ENCODE results near the gene FCN3.

Gene FCN3

DNA sequence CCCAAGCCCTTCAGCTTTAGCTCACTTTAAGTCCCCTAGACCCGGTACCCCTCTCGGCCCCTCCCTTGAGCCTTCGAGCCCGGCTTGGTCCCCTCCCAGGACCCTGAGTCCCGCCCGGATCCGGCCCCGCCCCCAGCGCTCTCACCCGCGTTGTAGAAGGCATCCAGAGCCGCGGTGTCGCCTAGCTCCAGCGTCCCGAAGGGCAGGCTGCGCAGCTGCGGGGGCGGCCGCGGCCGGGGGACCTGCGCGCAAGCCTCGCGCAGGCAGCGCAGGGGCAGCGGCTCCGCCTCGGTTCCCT lies 8.6 kb downstream of the FCN3 start:
- Mint-ChIP-seq H3K4me3 (peak overlapping the region; percentile 90 to 91), H3K27ac (peak overlapping the region in 1 of 2 donors; percentile 75), H3K4me1 (ENCODE audit: low read depth in 2 of 2) (peaks cover 13 to 29% of the 10 kb centered on the region in 2 donors), H3K36me3 (ENCODE audit: insufficient read depth) (peaks cover 8% of the 10 kb centered on the region), H3K27me3 (no peaks in the 10 kb centered on the region), H3K9me3 (no peaks in the 10 kb centered on the region)
- peak; percentile 51 to 67 (median 53) for DNase-seq
- peak; percentile 69 for ATAC-seq (replicated peaks)

DNA sequence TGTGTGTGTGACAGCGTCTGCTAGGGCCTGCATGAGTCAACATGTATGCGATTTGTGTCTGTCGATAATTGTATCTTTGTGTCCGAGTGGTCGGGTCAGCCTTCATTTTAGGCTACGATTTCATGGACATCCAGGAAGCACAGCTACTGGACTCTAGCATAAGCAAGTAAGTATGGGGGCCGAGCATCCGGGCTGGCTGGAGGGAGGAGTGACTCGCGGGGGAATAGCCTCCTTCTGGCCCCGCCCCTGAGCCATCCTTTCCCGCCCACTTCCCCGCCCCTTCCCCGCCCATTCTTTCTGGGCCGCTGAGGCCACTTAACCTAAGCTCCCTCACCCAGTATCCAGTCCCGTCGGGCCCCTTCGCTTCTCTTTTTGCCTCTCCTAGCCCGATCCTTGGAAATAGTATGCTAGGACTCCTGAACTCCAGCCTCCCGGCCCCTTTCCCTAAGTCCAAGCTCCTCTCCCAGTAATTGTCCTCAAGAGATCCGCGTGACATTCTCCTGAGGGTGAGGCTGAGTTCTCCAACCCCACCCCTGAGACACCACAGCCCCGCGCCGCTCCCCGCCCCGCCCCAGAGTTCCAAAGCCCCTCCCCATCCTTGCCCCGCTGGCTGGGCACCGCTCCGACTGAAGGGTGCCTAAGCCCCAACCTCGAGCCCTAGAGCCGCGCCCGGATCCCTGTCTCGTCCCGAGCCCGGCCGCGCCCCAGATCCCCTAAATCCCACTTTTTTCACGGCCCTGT lies 9.1 kb downstream of the FCN3 start:
- Mint-ChIP-seq H3K9me3 (no peaks in the 10 kb centered on the region), H3K27me3 (no peaks in the 10 kb centered on the region), H3K4me3 (peak overlapping the region; percentile 90 to 91), H3K4me1 (ENCODE audit: low read depth in 2 of 2) (peaks cover 13 to 32% of the 10 kb centered on the region in 2 donors), H3K27ac (peak overlapping the region in 1 of 2 donors; percentile 75), H3K36me3 (ENCODE audit: insufficient read depth) (peaks cover 8% of the 10 kb centered on the region)
- DNase-seq (peak; percentile 46 to 64 (median 54)), ATAC-seq (replicated peaks) (peak; percentile 67)

DNA sequence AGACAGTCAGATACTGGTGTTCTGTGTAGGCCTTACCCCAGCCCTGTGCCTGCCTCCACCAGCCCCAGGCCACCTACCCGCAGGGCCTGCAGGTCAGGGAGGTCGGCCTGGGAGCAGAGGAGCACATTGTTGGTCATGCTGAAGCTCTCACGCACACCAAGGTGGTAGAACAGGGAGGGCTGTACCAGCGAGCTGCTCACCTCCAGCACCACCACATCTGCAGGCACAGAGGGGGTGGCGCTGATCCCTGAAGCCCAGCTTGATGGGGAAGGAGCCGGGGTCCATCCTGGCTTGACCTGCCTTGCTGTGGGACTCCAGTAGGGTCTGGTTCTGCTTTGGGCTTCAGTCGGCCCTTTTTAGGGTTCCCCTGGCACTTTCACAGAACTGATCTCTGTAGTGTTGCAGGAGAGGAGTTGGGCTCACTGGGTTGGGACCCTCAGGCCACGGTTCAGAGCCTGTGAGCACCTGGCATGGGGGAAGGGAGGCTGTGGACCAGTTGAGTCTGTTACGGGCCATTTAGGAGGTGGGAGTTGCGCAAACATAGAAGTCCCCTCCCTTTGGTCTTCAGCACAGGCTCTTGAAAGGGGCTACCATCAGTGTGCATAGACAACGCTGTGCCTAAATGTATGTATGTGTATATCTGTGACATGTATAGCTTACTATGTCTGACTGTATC lies 9.8 kb downstream of the FCN3 start:
- no peak for DNase-seq
- H3K27ac Mint-ChIP-seq = peak overlapping the region; percentile 72 to 75
- no peak for ATAC-seq (replicated peaks)
- peak overlapping the region; percentile 90 to 91 for H3K4me3 Mint-ChIP-seq
- peaks cover 11% of the 10 kb centered on the region for H3K36me3 Mint-ChIP-seq (ENCODE audit: insufficient read depth)
- no peaks in the 10 kb centered on the region for H3K9me3 Mint-ChIP-seq
- H3K4me1 Mint-ChIP-seq (ENCODE audit: low read depth in 2 of 2) = peaks cover 19 to 38% of the 10 kb centered on the region in 2 donors
- H3K27me3 Mint-ChIP-seq = no peaks in the 10 kb centered on the region

DNA sequence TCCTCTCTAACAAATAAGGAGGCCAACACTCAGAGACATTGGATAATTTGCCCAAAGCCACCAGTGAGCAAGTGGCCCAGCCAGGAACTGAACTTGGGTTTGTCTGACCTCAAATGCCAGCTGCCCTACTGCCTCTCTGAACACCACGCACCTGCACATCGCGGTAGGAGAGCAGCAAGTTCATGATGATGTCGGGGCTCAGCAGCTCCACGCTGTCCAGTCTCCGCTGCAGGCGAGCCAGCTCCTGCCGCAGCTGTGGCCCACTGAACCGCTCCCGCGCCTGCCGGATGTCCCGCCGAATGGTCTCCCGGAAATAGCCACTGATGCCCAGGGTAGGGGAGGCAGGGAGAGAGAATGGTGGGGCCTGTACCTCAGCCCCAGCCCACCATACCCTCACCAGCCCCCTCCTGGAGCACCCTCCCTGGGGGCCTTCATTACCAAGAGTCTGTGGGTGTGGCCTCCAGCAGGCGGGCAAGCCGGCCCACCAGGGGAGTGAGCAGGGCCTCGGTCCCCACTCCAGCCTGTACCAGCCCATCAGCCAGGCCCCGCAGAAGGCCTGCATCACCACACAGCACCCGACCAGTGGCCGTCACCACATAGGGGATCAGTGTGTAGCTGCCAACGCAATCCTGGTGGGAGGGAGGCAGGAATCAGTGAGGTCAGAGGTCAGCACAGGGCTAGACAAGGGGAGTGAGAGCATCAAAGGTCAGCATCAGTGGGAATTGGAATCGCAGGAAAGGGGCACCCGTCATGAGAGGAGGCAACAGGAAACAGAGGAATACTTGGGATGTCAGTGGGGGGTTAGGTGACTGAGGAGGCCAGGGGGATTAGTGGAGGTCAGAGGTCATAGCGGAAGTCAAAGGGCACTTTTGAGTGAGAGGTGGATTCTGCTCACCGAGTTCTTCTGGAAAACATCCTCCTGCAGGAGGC lies 10.6 kb downstream of the FCN3 start:
- Mint-ChIP-seq H3K27me3 (no peaks in the 10 kb centered on the region), H3K4me3 (peak overlapping the region; percentile 35 to 51)
- ATAC-seq (replicated peaks) = no peak

DNA sequence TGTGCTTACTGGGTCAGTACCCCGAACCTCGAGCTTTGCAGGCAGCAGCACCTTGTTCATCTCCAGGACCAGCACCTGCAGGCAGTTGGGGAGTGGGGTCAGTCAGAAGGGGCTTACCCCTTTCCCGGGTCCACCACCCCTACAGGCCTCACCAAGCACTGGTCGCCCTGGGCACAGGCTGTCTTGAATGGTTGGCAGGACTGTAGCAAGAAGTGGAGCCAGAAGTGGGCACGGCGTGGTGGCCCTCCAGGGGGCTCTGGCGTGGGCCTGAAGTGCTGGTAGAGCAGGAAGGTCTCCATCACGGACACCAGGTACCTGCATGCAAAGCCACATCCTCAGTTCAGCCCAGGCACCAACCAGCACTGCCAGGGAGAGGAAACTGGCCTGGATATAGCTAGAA lies 13.1 kb downstream of the FCN3 start:
- Mint-ChIP-seq H3K36me3 (ENCODE audit: insufficient read depth) (peaks cover 25% of the 10 kb centered on the region), H3K27me3 (no peaks in the 10 kb centered on the region), H3K4me1 (ENCODE audit: low read depth in 2 of 2) (peaks cover 30 to 57% of the 10 kb centered on the region in 2 donors), H3K27ac (peak overlapping the region in 1 of 2 donors; percentile 41), H3K4me3 (peak overlapping the region; percentile 65 to 84), H3K9me3 (no peaks in the 10 kb centered on the region)
- ATAC-seq (replicated peaks) = no peak
- DNase-seq = no peak

More for the DNA sequence above, 10.6 kb downstream of the FCN3 start:
- DNase-seq = no peak
- Mint-ChIP-seq H3K36me3 (ENCODE audit: insufficient read depth) (peaks cover 14% of the 10 kb centered on the region), H3K9me3 (no peaks in the 10 kb centered on the region), H3K4me1 (ENCODE audit: low read depth in 2 of 2) (peaks cover 27 to 45% of the 10 kb centered on the region in 2 donors), H3K27ac (peak overlapping the region in 1 of 2 donors; percentile 72)

DNA sequence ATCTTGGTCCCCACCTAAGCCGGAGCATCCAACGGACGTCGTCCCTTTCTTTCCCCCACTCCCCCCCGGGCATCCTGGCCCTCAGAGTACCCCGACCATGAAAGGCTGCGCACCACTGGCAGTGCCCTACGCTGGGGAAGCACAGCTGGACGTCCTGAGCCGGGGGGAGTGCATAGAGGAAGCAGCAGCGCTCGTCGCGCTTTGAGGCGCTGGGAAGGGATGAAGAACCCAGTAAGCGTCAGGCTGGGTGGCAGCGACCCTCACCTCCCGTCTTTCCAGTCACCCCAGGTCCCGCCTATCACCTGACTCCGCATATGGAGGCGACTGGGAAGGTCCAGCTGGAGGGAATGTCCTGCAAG lies 13.6 kb downstream of the FCN3 start:
- peaks cover 25% of the 10 kb centered on the region for H3K36me3 Mint-ChIP-seq (ENCODE audit: insufficient read depth)
- H3K27me3 Mint-ChIP-seq = no peaks in the 10 kb centered on the region
- H3K9me3 Mint-ChIP-seq = no peaks in the 10 kb centered on the region
- peaks cover 30 to 62% of the 10 kb centered on the region in 2 donors for H3K4me1 Mint-ChIP-seq (ENCODE audit: low read depth in 2 of 2)
- ATAC-seq (replicated peaks) (no peak), DNase-seq (no peak)
- peak overlapping the region; percentile 65 to 84 for H3K4me3 Mint-ChIP-seq
- no peak overlapping the region for H3K27ac Mint-ChIP-seq

DNA sequence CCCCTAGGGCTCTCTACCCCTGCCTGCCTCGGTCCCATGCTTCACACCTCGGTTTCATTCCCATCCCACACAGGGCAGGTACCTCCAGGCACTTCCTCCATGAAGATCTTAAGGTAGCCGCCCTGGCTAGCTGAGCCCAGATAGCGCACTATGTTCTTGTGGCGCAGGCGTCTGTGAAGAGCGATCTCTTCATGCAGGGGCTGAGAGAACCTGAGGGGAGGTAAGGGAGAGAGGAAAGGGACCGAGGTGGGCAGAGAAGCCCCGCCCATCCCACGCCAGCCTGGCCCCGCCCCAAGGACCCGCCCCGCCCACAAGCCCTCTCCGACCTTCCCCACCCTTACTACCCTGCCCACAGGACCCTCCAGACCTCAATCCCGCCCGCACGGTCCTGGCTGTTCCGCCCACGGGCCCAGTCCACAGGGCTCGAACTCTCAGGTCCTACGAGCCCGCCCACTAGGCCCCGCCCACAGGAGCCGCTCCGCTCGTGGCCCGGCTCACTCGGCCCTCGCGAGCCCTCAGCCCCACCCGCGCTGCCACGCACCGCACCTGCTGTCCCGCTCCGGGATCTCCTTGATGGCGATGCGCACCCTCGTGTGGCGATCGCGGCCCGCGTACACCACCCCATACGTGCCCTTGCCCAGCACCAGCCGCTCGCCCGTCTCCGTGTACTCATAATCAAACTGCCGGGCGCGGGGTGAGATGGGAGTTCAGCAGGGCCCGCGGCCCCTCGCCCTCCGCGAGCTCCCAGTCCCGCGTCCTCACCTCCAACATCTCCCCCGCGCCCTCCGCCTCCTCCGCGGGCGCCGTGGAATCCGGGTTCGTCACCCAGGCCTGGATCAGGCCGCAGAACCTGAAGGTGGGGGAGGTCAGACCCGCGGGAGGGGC lies 14.2 kb downstream of the FCN3 start:
- no peaks in the 10 kb centered on the region for H3K9me3 Mint-ChIP-seq
- peak; percentile 15 for ATAC-seq (replicated peaks)

DNA sequence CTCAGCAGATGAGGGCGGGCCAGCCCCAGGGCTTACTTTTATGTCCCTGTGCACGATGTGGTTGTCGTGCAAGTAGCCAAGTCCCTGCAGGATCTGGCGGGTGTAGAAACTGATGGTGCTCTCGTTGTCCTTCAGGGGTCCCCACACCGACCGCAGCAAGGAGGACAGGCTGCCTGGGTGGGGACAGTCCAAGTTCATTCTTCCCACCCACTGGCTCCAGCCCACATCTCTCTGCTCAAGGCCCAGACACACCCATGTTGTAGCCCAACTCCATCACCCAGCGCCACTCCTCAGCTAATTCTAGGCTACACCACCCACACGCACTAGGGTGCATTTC lies 14.8 kb downstream of the FCN3 start:
- DNase-seq (no peak), ATAC-seq (replicated peaks) (no peak)
- Mint-ChIP-seq H3K9me3 (no peaks in the 10 kb centered on the region), H3K4me3 (peak overlapping the region; percentile 65 to 84), H3K36me3 (ENCODE audit: insufficient read depth) (peaks cover 28% of the 10 kb centered on the region), H3K27me3 (no peaks in the 10 kb centered on the region), H3K27ac (peak overlapping the region in 1 of 2 donors; percentile 74), H3K4me1 (ENCODE audit: low read depth in 2 of 2) (peaks cover 24 to 61% of the 10 kb centered on the region in 2 donors)

More for the DNA sequence above, 14.2 kb downstream of the FCN3 start:
- H3K36me3 Mint-ChIP-seq (ENCODE audit: insufficient read depth) = peaks cover 24% of the 10 kb centered on the region
- peaks cover 27 to 64% of the 10 kb centered on the region in 2 donors for H3K4me1 Mint-ChIP-seq (ENCODE audit: low read depth in 2 of 2)
- peak in 2 of 3 experiments; percentile 44 to 45 for DNase-seq
- peak overlapping the region; percentile 57 to 74 for H3K27ac Mint-ChIP-seq
- H3K27me3 Mint-ChIP-seq = no peaks in the 10 kb centered on the region
- H3K4me3 Mint-ChIP-seq = peak overlapping the region; percentile 65 to 84

DNA sequence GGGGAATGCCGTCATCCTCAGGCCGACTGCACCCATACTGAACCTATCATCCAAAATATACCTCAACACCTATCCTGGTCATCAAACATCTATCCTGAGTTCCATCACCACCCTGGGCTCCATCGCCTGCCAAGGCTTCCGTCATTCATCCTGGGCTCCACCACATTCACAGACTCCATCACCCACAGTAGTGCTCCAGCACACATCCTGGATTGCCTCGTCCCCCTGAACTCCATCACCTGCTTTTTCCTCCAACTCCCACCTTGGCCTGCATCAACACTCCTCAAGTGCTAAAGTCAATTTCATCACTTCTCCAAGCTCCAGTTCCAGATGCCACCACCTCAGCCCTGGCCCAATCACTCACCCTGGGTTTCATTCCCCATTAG lies 15.7 kb downstream of the FCN3 start:
- no peaks in the 10 kb centered on the region for H3K9me3 Mint-ChIP-seq
- peak overlapping the region; percentile 65 to 84 for H3K4me3 Mint-ChIP-seq
- H3K27me3 Mint-ChIP-seq = no peaks in the 10 kb centered on the region
- peaks cover 28% of the 10 kb centered on the region for H3K36me3 Mint-ChIP-seq (ENCODE audit: insufficient read depth)
- DNase-seq (no peak), ATAC-seq (replicated peaks) (no peak)
- H3K4me1 Mint-ChIP-seq (ENCODE audit: low read depth in 2 of 2) = peaks cover 24 to 54% of the 10 kb centered on the region in 2 donors
- no peak overlapping the region for H3K27ac Mint-ChIP-seq

DNA sequence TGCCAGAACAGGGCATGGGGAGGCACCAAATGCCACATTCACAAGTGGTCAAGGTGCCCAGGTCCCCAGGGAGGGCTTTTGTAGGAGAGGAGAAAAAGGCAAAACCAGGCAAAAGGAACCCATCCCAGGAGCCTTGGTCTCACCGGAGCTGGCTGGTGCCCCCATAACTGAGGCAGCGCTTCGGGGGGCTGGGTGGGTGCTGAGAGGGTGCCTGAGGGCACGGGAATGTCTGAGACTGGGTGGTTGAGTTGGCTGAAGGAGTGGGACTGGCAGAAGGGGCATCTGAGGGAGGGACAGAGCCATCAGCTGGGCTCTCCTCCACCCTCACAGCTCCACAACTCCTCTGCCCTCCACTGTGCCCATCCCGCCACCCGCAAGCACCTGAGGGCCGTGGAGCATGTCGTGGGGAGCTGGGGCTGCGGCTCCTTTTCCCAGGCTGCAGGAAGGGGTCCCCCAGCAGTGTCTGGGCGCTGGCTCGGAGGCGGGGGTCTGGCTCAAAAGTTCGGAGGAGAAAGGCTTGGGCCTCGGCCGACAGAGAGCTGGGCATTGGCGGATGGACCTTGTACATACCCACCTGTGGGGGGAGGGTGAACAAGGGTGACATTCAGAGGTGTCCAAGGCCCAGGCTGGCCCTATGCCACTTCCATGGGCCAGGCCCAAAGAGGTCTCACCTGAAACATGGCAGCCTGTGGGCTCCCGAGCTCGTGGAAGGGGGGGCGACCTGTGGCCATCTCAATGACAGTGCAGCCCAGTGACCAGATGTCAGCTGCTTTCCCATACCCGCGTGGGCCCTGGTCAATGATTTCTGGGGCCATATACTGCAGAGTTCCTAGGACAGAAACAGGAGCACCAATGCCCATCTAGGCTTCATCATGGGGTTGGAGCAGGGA lies 16.3 kb downstream of the FCN3 start:
- peaks cover 28% of the 10 kb centered on the region for H3K36me3 Mint-ChIP-seq (ENCODE audit: insufficient read depth)
- H3K4me1 Mint-ChIP-seq (ENCODE audit: low read depth in 2 of 2) = peaks cover 24 to 50% of the 10 kb centered on the region in 2 donors
- H3K9me3 Mint-ChIP-seq = no peaks in the 10 kb centered on the region
- ATAC-seq (replicated peaks) (no peak), DNase-seq (no peak)
- no peaks in the 10 kb centered on the region for H3K27me3 Mint-ChIP-seq
- peak overlapping the region; percentile 77 to 82 for H3K4me3 Mint-ChIP-seq
- H3K27ac Mint-ChIP-seq = no peak overlapping the region

DNA sequence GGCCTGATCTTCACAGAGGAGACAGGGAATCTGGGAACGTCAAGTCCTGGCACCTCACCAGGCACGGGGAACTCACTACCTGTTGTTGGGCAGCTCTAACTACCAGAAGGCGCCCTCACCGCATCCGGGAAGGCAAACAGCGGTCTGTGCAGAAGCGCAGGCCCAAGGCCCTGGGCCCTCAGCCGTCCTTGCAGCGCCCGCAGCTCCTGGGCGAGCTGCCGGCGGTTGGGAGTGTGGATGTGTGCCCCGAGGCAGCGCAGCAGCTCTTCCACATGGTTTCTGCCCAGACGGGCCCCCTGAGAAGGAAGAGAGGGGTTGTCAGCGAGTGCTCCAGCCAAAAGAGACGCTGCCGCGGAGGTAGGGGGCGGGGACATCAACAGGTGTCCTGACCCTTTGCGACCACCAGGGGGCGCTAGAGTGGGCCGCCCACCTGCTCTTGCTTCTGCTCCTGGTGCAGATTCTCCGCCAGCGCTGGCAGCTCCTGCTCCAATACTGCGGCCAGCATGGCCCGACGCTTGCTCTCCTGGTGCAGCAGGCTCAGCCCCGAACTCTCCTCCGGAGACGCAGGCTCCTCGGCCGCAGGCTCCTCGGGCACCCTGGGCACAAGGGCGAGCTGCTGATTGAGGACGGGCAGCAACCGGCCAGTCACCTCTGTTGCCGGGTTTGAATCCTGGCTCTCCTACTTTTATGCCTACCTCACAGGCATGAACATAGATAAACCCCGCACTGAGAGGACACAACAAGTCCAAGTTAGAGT lies 17.2 kb downstream of the FCN3 start:
- Mint-ChIP-seq H3K4me1 (ENCODE audit: low read depth in 2 of 2) (peaks cover 24 to 50% of the 10 kb centered on the region in 2 donors), H3K27me3 (no peaks in the 10 kb centered on the region), H3K36me3 (ENCODE audit: insufficient read depth) (peaks cover 28% of the 10 kb centered on the region), H3K9me3 (no peaks in the 10 kb centered on the region), H3K4me3 (peak overlapping the region; percentile 77 to 82), H3K27ac (peak overlapping the region; percentile 79 to 90)
- ATAC-seq (replicated peaks) (peak; percentile 54), DNase-seq (peak; percentile 74 to 82 (median 81))

Measured in effector memory CD8-positive, alpha-beta T cell (primary cell).